VCaP (cell line): ENCODE results near the gene RMDN3.

ENCODE experiments used
- H3K27ac ChIP-seq: fragments of 450-650 bp; 2 replicates; pipeline ENCODE4 v1.5.1; 2017
- CTCF ChIP-seq: fragments of 450-650 bp; conservative IDR thresholded peaks from 2 replicates; pipeline ENCODE4 v1.5.1; 2017; ENCODE audit warnings: mild to moderate bottlenecking, moderate library complexity

RMDN3 gene

GRCh38 chr15:40697916-40698315 lies 57.1 kb downstream of the RMDN3 start:
- no peak for TF ChIP-seq CTCF

GRCh38 chr15:40696228-40696627 lies 58.8 kb downstream of the RMDN3 start:
- no peak for TF ChIP-seq CTCF
- peak overlapping the region; percentile 93; the same call in 1 of the 2 replicates for H3K27ac ChIP-seq

More at GRCh38 chr15:40697916-40698315, 57.1 kb downstream of the RMDN3 start:
- no peak overlapping the region for H3K27ac ChIP-seq

GRCh38 chr15:40695469-40695890 lies 59.6 kb downstream of the RMDN3 start:
- no peak for TF ChIP-seq CTCF
- H3K27ac ChIP-seq: peak overlapping the region; percentile 93

- TF ChIP-seq CTCF: no peak
- H3K27ac ChIP-seq: peak within 1 kb of the TSS; percentile 93
These were observed 60.2 kb downstream of the RMDN3 start, which contains the start of gene RAD51 for GRCh38 chr15:40694688-40695468. Gene RAD51, plus strand, starts transcription at chr15:40695174. Its CDS starts 3,585 bp downstream, at chr15:40698759.

GRCh38 chr15:40693904-40694687 lies 61.0 kb downstream of the RMDN3 start:
- peak overlapping the region; percentile 93 for H3K27ac ChIP-seq
- no peak for TF ChIP-seq CTCF

GRCh38 chr15:40691737-40692136 lies 63.3 kb downstream of the RMDN3 start:
- TF ChIP-seq CTCF: no peak
- no peak overlapping the region for H3K27ac ChIP-seq
